Measurements from ENCODE around the gene ACBD4. TPM values are rescaled to one million over a fixed set of nuclear protein-coding genes. Genes with fewer than 3 reads are reported as not detected.
A peak's percentile ranks its signal among the peaks of the same experiment; 100 is the strongest.

The ACBD4 gene
- total RNA-seq, 4 donors from 2014 or later: 1.7 to 6.9 (median 4.5) TPM

GRCh38 chr17:45132572-45133463 lies 2.7 kb upstream of the ACBD4 start:
- 1% methylated on average over 13 to 17 of the region's 71 CpGs for WGBS, 2 donors
- intact Hi-C loops (cut with DNase I): loop anchor here (5.0 kb wide), 1 partner anchor 356 kb away; no protein-coding TSS in a partner anchor
- TF ChIP-seq CTCF (IDR thresholded peaks at IDR 0.05): peak; percentile 78 to 96 (median 87)
- TF ChIP-seq POLR2A (IDR thresholded peaks at IDR 0.05): peak in 2 of 4 donors; percentile 7 to 72
- Histone ChIP-seq H3K9me3 (no peaks in the 10 kb centered on the region), H3K4me3 (peak overlapping the region; percentile 78 to 98 (median 90)), H3K27me3 (no peaks in the 10 kb centered on the region), H3K4me1 (peaks cover 38 to 81% (median 44%) of the 10 kb centered on the region in 3 donors), H3K27ac (peak overlapping the region; percentile 92 to 99 (median 98)), H3K36me3 (peaks cover 0 to 4% (median 0%) of the 10 kb centered on the region in 3 donors)
- DNase-seq: peak; percentile 40

- no peaks in the 10 kb centered on the region for H3K27me3 ChIP-seq
- peak overlapping the region; percentile 83 to 92 (median 88) for H3K27ac ChIP-seq
- H3K4me1 ChIP-seq: peaks cover 16 to 52% (median 20%) of the 10 kb centered on the region in 3 donors
- no peaks in the 10 kb centered on the region for H3K9me3 ChIP-seq
- H3K4me3 ChIP-seq: peak overlapping the region; percentile 61 to 81 (median 71)
- DNase-seq: no peak
- intact Hi-C loops (cut with DNase I): loop anchor here (1.0 kb wide), 1 partner anchor 61 kb away; no protein-coding TSS in a partner anchor
- TF ChIP-seq CTCF (IDR thresholded peaks at IDR 0.05) (no peak), POLR2A (IDR thresholded peaks at IDR 0.05) (no peak)
- peaks cover 0 to 18% (median 0%) of the 10 kb centered on the region in 3 donors for H3K36me3 ChIP-seq
- 44 to 56% methylated on average over 8 to 14 of the region's 21 CpGs for WGBS, 2 donors
These were observed 698 bp downstream of the ACBD4 start for GRCh38 chr17:45135978-45136791.

GRCh38 chr17:45136846-45137560 lies 1.5 kb downstream of the ACBD4 start:
- Histone ChIP-seq H3K9me3 (no peaks in the 10 kb centered on the region), H3K27ac (no peak overlapping the region), H3K4me1 (peaks cover 12 to 43% (median 17%) of the 10 kb centered on the region in 3 donors), H3K27me3 (no peaks in the 10 kb centered on the region), H3K36me3 (peaks cover 0 to 18% (median 0%) of the 10 kb centered on the region in 3 donors), H3K4me3 (no peak overlapping the region)
- TF ChIP-seq CTCF (IDR thresholded peaks at IDR 0.05) (no peak), POLR2A (IDR thresholded peaks at IDR 0.05) (no peak)
- no peak for DNase-seq
- 57 to 75% methylated on average over 2 to 3 of the region's 12 CpGs for WGBS, 2 donors
- intact Hi-C loops (cut with DNase I): no loop called here

- intact Hi-C loops (cut with DNase I): no loop called here
- TF ChIP-seq POLR2A (IDR thresholded peaks at IDR 0.05) (no peak), CTCF (IDR thresholded peaks at IDR 0.05) (no peak)
- Histone ChIP-seq H3K4me3 (no peak overlapping the region), H3K27me3 (no peaks in the 10 kb centered on the region), H3K4me1 (peaks cover 12 to 40% (median 17%) of the 10 kb centered on the region in 3 donors), H3K27ac (no peak overlapping the region), H3K36me3 (peaks cover 0 to 18% (median 0%) of the 10 kb centered on the region in 3 donors), H3K9me3 (no peaks in the 10 kb centered on the region)
- WGBS, 2 donors: 47 to 62% methylated on average over 5 to 6 of the region's 11 CpGs
- no peak for DNase-seq
These were observed 2.2 kb downstream of the ACBD4 start for GRCh38 chr17:45137561-45138305.

All from esophagus squamous epithelium (tissue), 5 donors.